Activated CD4-positive, alpha-beta T cell treated with anti-CD3 and anti-CD28 coated beads, Interleukin-2, amount 50 U/mL, for 16 hours (primary cell): Measurements from ENCODE around the gene ATN1.

Experiments used
- DNase-seq: peaks from one replicate; pipeline ENCODE4 v3.0.0-alpha.2; 2020

ATN1 gene

DNA sequence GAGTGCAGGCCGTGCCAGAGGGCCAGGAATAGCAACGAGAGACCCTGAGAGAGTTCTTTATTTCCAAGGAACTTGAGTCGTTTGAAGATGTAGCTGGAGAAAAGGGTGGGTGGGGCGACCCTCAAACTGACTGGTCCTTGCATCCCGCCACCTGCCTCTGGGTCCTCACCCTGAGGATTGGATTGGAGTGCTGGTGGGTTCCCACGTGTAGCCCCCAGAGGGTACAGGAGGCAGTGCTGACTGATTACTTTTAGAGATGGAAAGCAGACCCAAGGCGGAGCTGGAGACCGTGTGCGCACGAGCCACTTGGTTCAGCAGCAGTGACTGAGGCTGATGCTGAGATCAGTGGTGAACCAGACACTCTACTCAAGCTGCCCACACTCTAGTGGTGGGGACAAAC, 49.9 kb downstream of the ATN1 start:
- DNase-seq: no peak

DNA sequence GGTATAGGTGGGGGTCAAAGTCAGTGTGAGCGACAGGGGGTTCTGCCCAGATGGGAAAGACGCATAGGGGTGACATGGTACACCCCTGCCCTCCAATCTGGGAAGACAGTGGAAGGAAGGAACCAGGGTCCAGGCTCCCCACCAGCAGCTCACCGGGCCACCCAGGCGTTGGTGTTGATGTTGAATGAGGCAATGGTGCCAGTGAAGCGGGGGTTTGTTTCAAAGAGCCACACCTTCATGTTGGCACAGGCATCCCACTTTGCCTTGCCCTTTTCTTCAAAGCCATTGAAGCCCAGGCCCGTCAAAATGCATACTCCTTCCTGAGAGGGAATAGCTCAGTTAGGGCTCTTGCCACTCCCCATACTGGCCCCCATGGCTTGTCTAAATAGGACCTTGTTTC, 50.4 kb downstream of the ATN1 start:
- no peak for DNase-seq

DNA sequence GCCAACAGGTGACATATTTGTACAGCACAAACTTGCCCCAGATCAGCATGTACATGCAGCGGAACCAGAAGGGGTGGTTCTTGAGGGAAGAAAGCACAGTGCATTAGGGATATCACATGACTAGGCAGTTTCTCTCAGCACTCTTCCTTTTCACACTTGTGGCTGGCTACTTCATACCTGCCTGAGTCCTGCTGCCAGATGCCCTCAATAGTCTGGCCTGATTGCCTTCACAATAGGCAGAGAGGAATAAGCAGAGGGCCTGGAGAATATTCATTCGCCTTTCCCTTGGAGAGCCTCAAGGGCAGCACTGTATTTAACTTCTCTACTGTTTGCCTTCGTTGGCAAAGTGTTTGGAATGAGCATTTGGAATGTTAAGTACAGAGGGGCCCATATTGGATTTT, 50.9 kb downstream of the ATN1 start:
- no peak for DNase-seq

DNA sequence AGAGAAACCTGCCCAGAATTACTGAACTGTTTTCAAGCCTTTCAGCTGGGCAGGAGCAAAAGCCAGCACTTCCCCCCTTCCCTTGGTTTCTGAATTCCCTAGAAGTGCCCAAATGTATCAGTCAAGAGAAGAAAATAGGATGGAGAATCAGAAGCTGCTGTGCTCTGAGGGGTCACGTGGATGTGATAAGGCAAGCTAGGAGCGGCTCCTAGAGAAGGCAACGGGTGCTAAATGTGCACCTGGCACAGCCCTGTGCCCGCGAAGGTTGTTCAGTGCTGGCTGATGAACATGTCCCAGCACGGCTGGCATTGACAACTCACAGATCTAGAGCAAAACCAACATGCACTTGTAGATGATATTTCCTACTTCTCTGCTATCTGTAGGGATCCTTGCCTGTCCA, 51.3 kb downstream of the ATN1 start:
- no peak for DNase-seq

DNA sequence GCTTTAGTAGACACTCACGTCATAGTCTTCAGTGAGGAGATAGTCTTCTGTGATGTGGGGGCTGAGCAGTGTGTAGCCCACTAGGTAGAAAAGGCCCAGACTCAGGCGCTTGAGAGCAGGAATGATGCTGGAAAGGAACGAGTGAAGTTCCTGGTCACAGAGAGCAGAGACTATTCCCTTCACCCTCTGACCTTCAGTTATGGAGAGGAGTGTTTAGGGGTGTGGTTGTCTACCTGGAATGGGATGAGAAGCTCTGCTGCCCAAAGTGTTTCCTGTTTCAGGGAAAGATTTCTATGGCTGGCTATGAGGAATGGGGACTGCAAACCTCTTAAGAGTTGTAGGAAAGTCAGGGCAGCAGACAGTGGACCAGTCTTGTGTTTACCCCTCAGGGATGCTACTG, 51.7 kb downstream of the ATN1 start:
- DNase-seq: no peak

DNA sequence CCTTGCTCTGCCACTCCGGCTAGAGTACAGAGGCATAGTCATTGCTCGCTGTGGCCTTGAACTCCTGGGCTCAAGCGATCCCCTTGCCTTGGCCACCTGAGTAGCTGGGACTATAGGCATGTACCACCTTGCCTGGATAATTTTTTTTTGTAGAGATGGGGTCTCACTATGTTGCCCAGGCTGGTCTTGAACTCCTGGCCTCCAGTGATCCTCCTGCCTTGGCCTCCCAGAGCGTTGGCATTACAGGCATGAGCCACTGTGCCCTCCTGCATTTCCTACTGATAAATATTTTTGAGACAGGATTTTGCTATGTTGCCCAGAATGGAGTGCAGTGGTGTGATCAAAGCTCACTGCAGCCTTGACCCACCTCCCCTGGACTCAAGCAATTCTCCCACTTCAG, 52.3 kb downstream of the ATN1 start:
- no peak for DNase-seq

DNA sequence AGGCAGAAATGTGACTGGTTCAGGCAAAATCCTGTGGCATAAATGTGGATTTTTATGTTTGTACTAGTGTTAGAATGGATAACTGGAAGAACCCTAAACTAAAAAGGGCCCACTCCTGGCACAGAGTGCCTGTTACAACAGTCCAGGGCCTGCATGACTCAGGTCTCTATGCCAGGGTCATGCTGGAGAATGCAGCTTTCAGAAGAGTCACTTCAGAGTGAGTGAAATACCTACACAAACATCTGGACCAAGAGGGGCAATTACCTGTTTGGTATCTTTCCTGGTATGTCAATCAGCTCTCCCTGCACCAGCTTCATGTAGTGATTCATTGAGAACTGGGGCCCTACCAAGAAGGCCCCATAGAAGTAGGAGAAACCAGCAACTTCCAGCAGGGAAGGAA, 53.0 kb downstream of the ATN1 start:
- no peak for DNase-seq

DNA sequence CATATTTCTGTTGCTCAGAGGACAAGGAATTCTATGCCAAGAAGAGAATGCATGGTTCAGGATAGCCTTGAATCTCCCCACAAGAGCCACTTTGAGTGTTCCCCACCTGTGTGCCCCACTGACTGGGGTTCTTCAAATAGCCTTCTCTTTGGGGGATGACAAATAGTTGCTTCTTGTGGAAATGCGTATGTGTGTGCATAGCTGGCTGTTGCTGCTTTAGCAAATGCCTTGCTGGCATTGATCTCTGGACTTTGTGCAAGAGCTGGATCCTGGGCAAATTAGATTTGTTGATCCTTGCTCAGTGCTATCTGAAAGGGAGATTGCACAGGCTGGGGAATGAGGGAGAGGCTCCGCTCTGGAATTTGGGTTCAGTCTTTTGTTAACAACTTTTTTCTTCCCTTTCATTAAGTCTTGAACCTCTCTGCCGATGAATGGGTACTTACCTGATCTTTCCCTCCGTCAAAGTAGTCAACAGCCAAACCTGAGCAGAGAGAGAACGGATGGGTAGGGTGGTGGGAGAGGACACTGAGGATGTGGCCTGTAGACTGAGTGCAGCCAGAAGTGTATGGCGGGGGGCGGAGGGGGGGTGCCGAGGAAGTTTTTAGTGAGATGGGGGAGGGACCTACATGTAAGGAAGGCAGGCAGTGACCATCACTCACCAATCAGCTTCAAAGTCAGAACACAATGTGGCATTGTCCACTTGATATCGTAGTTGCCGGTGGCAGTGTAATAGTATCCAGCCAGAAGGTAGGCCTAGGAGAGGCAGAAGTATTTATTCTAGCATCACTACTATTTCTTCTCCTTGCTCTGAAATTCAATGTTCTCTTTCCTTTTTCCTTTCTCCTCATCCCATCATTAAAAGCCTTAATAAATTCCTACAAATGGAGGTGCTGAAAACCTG, 53.6 kb downstream of the ATN1 start:
- DNase-seq: no peak

- no peak for DNase-seq
Observed at GRCh38 chr12:6982532-6982931, 54.8 kb downstream of the ATN1 start.

DNA sequence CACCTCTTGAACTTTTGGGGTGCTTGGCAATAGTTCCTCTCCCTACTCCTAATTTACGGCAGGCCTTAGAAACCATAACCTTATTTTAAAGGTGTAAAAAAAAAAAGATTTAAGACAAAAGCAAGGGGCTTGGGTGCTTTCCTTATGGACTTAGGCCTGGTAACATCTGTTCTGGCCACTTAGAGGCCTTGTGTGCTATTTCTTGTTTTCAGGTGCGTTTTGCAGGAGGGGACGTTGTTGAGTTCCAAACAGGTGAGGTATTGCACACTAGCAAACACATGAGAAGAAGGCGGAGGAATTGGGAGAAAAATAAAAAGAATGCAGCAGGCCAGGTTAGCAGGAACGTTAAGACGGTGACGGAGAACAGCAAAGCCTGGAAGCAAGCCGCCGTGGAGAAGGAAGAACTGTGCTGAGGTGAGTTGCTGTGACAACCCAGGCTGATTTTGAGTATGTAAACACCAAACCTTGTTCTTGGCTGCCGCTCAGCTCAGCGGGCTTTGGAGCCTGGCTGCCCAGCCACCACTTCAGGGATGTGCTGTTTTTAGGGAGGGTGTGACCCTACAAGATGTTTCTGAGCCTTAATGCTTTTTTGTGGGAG, 60.3 kb downstream of the ATN1 start:
- no peak for DNase-seq
